Measurements from ENCODE around the gene GMCL2. TPM values are rescaled to one million over a fixed set of nuclear protein-coding genes. Genes with fewer than 3 reads are reported as not detected.

GMCL2 gene
- total RNA-seq: not detected

GRCh38 chr5:178187014-178187413 is at the start of gene GMCL2:
Gene GMCL2 (minus strand): TSS chr5:178187371. CDS start chr5:178187299, 72 bp downstream.
- TF ChIP-seq CTCF (IDR thresholded peaks at IDR 0.05) (no peak), POLR2AphosphoS5 (IDR thresholded peaks at IDR 0.05) (no peak), POLR2A (IDR thresholded peaks at IDR 0.05; ENCODE audit: low read depth) (no peak), EP300 (IDR thresholded peaks at IDR 0.05) (no peak)
- WGBS: 74% methylated on average over 12 of the region's 27 CpGs
- Histone ChIP-seq H3K27ac (replicated peaks in 1 of 4) (no peak within 1 kb of the TSS), H3K4me3 (no peak within 1 kb of the TSS), H3K36me3 (no peaks in the 10 kb centered on the region), H3K27me3 (peaks cover 0 to 9% (median 0%) of the 10 kb centered on the region in 4 donors), H3K4me1 (no peaks in the 10 kb centered on the region), H3K9me3 (no peaks in the 10 kb centered on the region)
- intact Hi-C loops (cut with DNase I): no loop called here
- DNase-seq (ENCODE audit: extremely low spot score): no peak

GRCh38 chr5:178236679-178237078 is 49.5 kb upstream of the GMCL2 start:
- DNase-seq (ENCODE audit: extremely low spot score): no peak
- no peaks in the 10 kb centered on the region for H3K27me3 ChIP-seq
- peaks cover 35 to 55% (median 40%) of the 10 kb centered on the region in 4 donors for H3K4me1 ChIP-seq
- no peak overlapping the region for H3K27ac ChIP-seq (replicated peaks in 1 of 4)
- intact Hi-C loops (cut with DNase I): no loop called here
- WGBS: 40% methylated on average over 3 of the region's 4 CpGs
- no peaks in the 10 kb centered on the region for H3K9me3 ChIP-seq
- H3K36me3 ChIP-seq: no peaks in the 10 kb centered on the region
- no peak overlapping the region for H3K4me3 ChIP-seq
- no peak for TF ChIP-seq POLR2AphosphoS5 (IDR thresholded peaks at IDR 0.05)
- TF ChIP-seq POLR2A (IDR thresholded peaks at IDR 0.05; ENCODE audit: low read depth): no peak
- TF ChIP-seq CTCF (IDR thresholded peaks at IDR 0.05): no peak
- no peak for TF ChIP-seq EP300 (IDR thresholded peaks at IDR 0.05)

GRCh38 chr5:178236126-178236525 is 49.0 kb upstream of the GMCL2 start:
- Histone ChIP-seq H3K27ac (replicated peaks in 1 of 4) (no peak overlapping the region), H3K36me3 (peaks cover 0 to 4% (median under 1%) of the 10 kb centered on the region in 4 donors), H3K27me3 (no peaks in the 10 kb centered on the region), H3K4me3 (no peak overlapping the region), H3K4me1 (peaks cover 41 to 61% (median 45%) of the 10 kb centered on the region in 4 donors), H3K9me3 (no peaks in the 10 kb centered on the region)
- 94% methylated on average over 9 of the region's 9 CpGs for WGBS
- TF ChIP-seq EP300 (IDR thresholded peaks at IDR 0.05): no peak
- intact Hi-C loops (cut with DNase I): no loop called here
- DNase-seq (ENCODE audit: extremely low spot score): no peak

- TF ChIP-seq POLR2AphosphoS5 (IDR thresholded peaks at IDR 0.05): no peak
- TF ChIP-seq EP300 (IDR thresholded peaks at IDR 0.05): no peak
- TF ChIP-seq CTCF (IDR thresholded peaks at IDR 0.05): no peak
- TF ChIP-seq POLR2A (IDR thresholded peaks at IDR 0.05; ENCODE audit: low read depth): no peak
- H3K4me1 ChIP-seq: peaks cover 43 to 65% (median 50%) of the 10 kb centered on the region in 4 donors
These were observed 48.4 kb upstream of the GMCL2 start for GRCh38 chr5:178235588-178235974.

GRCh38 chr5:178234750-178235587 is 47.8 kb upstream of the GMCL2 start:
- peaks cover 46 to 65% (median 53%) of the 10 kb centered on the region in 4 donors for H3K4me1 ChIP-seq
- H3K27ac ChIP-seq (replicated peaks in 1 of 4): no peak overlapping the region
- DNase-seq (ENCODE audit: extremely low spot score): no peak
- no peaks in the 10 kb centered on the region for H3K9me3 ChIP-seq
- 36% methylated on average over 8 of the region's 12 CpGs for WGBS
- H3K4me3 ChIP-seq: no peak overlapping the region
- intact Hi-C loops (cut with DNase I): no loop called here
- H3K27me3 ChIP-seq: no peaks in the 10 kb centered on the region
- TF ChIP-seq CTCF (IDR thresholded peaks at IDR 0.05) (peak; percentile 39 to 63 (median 45)), POLR2AphosphoS5 (IDR thresholded peaks at IDR 0.05) (no peak)
- H3K36me3 ChIP-seq: peaks cover 0 to 13% (median 7%) of the 10 kb centered on the region in 4 donors

More at GRCh38 chr5:178235588-178235974, 48.4 kb upstream of the GMCL2 start:
- no peak overlapping the region for H3K4me3 ChIP-seq
- DNase-seq (ENCODE audit: extremely low spot score): no peak
- peaks cover 0 to 8% (median 3%) of the 10 kb centered on the region in 4 donors for H3K36me3 ChIP-seq
- no peak overlapping the region for H3K27ac ChIP-seq (replicated peaks in 1 of 4)
- no peaks in the 10 kb centered on the region for H3K9me3 ChIP-seq
- intact Hi-C loops (cut with DNase I): no loop called here
- H3K27me3 ChIP-seq: no peaks in the 10 kb centered on the region
- 72% methylated on average over 2 of the region's 3 CpGs for WGBS
